GM12878 (cell line): Measurements from ENCODE around the gene GGTLC2.
"Not testable (repeated sequence)": the region's sequence is repeated elsewhere in the genome, so short reads cannot be mapped to it uniquely, and the experiment has no call there.

Source experiments
- CHD2 ChIP-seq: IDR thresholded peaks from 2 replicates; pipeline ENCODE4 v1.6.1; 2011; ENCODE audit warnings: low read depth, low read length, improper control_type of control experiment, borderline replicate concordance
- GABPA ChIP-seq: IDR thresholded peaks from 2 replicates; pipeline ENCODE4 v1.6.1; 2014; ENCODE audit warnings: antibody characterized with exemption, low read depth, mild to moderate bottlenecking, inconsistent platforms
- POLR2A ChIP-seq: IDR thresholded peaks from 2 replicates; pipeline ENCODE4 v1.6.1; 2011; ENCODE audit warnings: low read depth, mild to moderate bottlenecking, low read length
- RAD21 ChIP-seq: IDR thresholded peaks from 2 replicates; pipeline ENCODE4 v1.6.1; 2011; ENCODE audit warnings: mild to moderate bottlenecking, low read depth, low read length, moderate library complexity; ENCODE audit not compliant: insufficient read depth
- TF ChIP-seq, protein P1 (sequence below): IDR thresholded peaks from 2 replicates; pipeline ENCODE4 v1.6.1; 2012; ENCODE audit warnings: low read depth, low read length, improper control_type of control experiment
- TF ChIP-seq, protein P2 (sequence below): fragments of 450-650 bp; formaldehyde crosslinking; IDR thresholded peaks from 2 replicates; pipeline ENCODE4 v1.4.0; 2020; ENCODE audit warnings: mild to moderate bottlenecking, moderate library complexity

DNA sequence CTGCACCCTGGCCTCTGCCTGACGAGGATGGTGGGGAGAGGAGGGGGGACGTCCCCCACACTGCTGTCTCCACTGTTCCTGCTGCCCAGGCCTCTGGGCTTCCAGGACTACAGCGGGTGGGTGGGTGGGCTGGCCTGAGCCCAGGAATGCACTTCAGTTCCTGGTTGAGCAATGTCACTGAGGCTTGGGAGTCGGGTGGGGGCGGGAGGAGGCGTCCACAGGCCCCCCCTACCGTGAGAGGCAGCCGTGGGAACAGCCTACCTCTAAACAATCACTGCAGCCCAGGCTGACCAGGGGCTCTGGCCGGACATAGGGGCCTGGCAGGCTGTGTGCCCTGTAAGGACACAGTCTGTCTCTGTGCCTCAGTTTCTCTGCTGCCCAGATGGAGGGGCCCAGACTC is 6.0 kb downstream of the GGTLC2 start:
- not testable (repeated sequence) for TF ChIP-seq POLR2A, GABPA, RAD21, CHD2
- TF ChIP-seq, protein P1, sequence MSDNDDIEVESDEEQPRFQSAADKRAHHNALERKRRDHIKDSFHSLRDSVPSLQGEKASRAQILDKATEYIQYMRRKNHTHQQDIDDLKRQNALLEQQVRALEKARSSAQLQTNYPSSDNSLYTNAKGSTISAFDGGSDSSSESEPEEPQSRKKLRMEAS, result not testable (repeated sequence)
- TF ChIP-seq, protein P2, sequence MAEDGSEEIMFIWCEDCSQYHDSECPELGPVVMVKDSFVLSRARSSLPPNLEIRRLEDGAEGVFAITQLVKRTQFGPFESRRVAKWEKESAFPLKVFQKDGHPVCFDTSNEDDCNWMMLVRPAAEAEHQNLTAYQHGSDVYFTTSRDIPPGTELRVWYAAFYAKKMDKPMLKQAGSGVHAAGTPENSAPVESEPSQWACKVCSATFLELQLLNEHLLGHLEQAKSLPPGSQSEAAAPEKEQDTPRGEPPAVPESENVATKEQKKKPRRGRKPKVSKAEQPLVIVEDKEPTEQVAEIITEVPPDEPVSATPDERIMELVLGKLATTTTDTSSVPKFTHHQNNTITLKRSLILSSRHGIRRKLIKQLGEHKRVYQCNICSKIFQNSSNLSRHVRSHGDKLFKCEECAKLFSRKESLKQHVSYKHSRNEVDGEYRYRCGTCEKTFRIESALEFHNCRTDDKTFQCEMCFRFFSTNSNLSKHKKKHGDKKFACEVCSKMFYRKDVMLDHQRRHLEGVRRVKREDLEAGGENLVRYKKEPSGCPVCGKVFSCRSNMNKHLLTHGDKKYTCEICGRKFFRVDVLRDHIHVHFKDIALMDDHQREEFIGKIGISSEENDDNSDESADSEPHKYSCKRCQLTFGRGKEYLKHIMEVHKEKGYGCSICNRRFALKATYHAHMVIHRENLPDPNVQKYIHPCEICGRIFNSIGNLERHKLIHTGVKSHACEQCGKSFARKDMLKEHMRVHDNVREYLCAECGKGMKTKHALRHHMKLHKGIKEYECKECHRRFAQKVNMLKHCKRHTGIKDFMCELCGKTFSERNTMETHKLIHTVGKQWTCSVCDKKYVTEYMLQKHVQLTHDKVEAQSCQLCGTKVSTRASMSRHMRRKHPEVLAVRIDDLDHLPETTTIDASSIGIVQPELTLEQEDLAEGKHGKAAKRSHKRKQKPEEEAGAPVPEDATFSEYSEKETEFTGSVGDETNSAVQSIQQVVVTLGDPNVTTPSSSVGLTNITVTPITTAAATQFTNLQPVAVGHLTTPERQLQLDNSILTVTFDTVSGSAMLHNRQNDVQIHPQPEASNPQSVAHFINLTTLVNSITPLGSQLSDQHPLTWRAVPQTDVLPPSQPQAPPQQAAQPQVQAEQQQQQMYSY (CRISPR knock-in tag), result not testable (repeated sequence)
